COLO829 (cell line): ENCODE results near the gene CIROP.

ENCODE experiments used
- DNase-seq: peaks from one replicate; pipeline ENCODE4 v3.0.0; 2012; ENCODE audit warnings: low spot score

Gene CIROP

DNA sequence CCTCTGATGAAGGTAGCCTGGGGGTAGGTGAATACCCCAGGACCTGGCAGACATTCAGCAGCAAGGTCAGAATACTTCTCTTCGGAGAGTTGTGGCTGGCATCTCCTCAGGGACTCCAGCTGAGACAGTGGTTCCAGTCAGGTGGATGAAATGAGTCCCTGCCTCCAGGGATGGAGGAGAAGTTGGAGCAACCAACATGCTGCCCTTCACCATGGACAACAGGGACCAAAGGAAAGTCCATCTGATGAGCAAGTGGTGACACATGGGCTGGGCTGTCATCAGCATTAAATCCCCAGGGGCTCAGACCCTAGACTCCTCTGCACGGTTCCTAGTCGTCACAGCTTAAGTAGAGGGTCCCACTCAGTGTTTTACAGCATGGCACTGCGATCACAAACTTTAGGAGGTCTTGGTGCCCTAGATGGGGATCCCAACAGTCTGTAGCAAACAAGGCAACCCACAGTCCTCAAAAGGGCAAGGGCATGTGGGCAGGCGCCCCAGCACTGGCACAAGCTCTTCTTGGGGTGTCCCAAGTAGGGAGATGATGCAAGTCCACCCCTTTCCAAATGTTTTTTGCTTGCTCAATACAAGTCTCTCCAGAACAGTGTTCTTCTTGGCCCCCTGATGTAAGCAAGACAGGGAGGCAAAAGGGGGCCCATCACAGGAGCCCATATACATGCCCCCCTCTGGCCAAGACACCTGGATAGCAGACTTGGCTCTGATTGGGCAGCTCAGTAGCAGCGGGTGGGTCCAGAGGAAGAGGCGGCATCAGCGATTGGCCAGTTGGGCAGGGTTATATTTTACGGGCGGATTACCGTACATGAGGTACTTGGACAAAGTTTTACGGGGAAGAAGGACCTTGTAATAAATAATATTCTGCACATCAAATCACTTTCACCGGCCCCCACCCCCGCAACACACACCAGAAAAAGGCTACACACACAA is 36.7 kb downstream of the CIROP start:
- no peak for DNase-seq

DNA sequence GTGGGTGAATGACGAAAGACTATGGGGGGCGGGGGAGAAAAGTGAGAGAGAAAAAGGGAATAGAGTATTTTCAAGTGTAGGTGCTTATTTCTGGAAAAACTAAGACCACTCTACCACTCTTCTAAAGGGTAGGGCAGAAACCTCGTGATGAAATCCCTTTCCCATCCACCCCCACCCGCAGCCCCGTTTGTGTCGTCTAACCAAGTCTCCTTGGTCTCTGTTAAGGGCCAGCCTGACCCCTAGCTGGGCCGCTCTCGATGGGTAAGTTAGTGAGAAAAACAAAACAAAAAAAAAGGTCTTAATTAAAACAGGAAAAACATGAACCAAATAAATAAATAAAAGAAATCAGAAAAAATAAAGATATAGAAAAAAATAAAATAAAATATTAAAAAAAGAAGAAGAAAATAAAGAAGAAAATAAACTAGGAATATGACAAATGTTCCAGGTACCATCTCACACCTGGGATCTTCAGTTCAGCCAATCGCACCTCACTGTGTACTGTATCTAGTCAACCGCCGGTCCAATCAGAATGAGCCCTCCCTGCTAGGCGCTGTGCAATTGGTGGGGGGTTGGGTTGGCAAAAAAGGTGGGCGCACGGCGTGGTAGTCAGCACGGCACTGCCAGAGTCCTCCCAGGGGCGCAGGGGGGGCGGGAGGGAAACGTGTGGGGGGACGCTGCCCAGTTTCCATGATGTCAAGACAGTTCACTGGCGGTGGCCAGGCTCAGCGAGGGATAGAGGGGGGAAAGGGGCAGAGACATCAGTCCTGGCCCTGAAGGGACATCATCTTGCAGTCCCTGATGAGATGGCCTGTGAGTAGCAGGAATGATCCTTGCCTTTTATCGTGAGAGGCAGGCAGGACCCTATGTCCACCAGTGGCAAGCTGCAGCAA is 37.7 kb downstream of the CIROP start:
- no peak for DNase-seq

DNA sequence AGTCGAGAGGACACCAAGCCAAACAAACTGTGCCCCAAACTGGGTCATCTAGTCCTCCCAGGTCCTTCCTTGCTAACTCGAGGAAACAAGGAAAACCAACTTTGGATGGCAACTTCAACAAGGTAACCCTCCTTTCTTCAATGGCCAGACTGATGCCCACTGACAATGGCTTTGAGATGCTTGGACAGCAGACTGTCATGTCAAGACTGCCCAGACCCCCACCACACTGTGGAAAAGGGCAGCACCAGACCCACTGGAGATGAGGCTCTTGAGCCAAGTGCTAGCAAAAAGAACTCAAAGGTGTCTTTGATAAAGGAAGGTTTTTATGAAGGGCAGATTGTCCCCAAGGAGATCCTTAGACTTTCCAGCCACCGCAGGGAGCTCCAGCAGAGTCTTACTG is 38.4 kb downstream of the CIROP start:
- DNase-seq: no peak

DNA sequence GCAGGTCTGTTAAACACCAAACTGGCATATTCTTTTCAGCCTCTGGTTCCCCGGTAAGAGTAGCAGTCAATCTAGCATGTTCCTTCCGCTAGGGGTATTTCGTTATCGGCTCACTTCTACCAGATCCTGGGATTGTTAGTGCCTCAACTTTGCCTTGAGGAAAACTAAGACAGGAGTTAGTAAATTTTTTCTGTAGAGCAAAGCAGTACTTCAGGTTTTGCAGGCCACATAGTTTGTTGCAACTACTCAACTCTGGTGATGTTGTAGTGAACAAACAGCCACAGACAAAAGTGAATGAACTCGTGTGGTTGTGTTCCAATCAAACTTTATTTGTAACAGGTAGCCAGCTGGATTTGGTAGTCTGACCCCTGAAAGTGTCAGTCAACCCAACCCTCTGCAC is 41.2 kb downstream of the CIROP start:
- no peak for DNase-seq

DNA sequence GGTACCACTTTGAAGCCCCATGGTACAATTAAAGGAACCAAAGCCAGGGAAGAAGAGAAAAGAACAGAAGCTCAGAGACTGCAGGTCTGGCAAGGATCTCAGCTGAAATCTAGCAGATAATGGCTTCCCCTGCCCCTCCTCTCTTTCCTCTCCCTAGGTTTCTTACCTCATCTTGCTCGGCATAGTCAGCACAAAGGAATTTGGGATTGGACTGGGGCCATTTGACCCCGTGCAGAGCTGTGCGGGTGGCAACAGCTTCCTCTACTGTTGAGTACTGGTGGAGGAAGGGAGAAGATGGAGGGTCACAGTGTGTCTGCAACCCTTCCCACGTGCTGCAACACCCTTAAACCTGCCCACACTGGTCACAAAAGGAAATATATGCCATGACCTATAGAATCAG is 42.8 kb downstream of the CIROP start:
- peak; percentile 79 for DNase-seq

DNA sequence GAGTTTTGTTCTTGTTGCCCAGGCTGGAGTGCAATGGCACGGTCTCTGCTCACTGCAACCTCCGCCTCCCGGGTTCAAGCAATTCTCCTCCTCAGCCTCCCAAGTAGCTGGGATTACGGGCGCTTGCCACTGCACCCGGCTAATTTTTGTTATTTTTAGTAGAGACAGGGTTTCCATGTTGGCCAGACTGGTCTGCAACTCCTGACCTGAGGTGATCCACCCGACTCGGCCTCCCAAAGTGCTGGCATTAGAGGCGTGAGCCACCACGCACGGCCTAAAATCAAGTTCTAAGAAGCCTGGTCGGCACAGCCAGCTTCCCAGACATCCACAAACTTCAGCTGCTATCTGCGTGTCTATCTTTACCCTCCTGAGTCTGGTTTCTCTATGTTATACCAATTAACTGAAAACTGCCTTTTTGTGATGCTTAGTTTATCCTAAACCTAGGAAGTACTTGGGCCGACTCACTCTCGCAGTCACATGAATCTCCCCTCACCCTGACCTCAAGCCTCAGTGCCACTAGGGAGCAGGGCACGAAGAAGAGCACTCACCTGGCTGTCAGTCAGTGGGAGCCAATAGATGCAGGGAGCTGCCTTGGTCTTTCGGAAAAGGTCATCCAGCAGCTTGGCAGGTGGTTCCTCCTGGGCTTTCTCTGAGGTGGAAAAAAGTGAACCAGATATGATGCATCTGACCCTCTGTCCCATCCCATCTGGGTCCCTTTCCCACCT is 44.1 kb downstream of the CIROP start:
- DNase-seq: no peak

DNA sequence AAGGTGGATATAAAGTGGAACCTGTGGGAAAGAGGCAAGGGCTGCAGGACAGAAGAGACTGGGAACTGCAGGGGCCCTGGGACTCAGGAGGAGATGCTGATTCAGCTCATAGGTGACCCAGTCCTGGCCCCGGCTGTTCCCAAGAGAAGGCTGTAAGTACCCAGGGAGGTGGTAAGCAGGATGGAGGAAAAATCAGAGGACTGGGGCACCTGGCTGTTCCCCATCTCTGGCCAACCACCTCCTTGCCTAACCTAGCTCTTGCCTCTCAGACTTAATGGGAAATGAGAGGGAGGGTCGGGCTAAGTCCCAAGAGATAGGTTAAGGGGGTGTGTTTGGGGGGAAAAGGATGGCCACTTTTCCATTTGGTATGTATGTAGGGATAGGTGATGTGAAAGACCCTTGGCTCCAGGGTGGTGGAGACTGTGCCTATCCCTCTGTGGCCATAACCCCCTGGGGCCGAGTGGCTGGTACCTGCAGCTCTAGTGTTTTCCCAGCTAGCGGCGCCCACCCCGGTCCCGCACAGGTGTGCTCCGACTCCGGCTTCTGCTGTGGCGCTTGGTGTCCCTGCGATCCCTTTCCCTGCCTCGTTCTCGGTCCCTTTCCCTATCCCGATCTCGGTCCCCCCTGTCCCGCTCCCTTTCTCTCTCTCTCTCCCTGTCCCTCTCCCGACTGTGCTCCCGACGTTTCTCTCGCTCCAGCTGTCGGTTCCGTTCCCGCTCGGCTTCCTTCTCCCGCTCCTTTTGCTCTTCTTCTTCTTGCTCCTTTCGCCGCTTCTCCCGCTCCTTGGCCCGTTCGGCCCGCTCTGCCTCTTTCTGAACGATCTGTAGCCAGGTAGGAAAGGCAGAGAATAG is 45.9 kb downstream of the CIROP start:
- no peak for DNase-seq

DNA sequence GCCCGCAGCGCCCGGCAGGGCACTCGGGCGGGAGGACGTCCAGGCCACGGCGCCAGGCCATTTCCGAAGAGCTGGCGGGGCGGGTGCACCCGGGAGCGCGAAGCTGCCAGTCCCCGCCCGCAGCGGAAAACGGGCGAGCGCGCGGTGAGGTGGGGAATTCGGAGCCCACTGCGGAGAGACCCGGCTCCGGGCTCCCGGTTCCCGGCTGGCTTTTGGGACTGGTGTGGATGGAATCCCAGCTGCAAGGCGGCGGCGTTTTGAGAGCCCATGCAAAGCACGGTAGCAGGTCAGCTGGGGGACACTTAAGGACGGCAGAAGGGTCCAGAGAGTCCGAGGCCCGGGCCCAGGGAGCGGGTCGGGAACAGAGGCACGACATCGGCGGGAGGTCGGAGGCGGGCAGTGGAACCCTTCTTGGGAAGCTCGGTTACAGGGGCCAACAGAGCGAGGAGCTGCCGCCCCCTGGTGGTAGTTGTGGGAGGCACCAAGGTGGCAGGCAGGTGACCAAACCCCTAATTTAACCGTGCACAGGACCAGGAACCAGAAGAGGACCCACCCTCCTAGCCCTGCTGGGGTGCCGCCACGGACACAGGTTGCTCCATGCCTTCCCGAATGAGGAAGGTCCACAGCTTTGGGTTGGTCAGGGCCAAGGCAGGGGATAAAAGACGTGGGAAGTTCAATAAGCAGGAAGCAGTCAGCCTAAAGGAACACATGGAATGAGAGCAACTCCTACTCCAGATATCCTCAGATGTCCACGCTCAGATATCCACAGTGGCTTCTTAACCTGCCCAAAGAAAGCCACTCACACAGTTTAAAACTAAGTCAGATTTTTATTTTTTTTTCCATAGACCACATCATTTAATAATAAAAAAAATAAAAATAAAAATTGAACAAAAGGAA is 46.8 kb downstream of the CIROP start:
- DNase-seq: peak; percentile 83

DNA sequence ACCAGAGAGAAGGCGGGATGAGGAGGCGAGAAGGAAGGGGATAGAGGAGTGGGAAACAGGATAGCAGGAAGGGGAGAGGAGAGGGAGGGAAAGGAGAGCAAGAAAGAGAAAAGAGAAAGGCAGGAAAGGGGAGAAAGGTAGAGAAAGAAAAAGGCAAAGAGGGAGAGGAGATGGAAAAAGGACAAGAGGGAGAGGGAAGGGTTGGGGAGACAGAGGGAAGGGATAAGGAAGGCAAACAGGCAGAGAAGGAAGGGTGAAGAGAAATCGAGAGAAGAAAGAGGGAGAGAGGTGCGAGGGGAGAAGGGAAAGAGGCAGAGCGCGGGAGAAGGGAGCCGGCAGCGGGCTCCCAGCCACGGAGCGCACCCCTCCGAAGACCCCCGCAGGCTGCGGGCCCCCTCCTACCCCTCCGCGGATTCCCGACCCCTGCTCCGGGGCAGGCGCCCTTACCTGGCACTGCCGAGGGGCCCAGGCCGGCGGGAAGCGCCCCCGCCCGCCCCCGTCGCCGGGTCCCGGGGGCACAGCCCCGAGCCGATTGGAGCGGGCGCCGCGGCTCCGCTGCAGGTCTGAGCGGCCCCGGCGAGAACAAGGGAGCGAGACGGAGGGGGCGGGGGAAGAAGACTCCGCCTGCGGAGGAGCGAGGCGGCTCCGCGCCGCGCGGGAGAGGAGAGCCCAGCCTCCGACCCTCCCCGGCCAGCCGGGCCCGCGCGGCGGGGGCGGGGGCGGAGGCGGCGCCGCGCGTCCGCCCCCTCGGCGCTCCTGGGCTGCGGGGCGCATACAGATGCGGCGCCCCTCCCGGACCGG is 47.6 kb downstream of the CIROP start, which contains the start of gene CDH24:
Gene CDH24, minus strand, starts transcription at position 565 of the 801 bp plus-strand sequence. CDS start 1,787 bp downstream, outside the sequence.
- DNase-seq: peak; percentile 43

DNA sequence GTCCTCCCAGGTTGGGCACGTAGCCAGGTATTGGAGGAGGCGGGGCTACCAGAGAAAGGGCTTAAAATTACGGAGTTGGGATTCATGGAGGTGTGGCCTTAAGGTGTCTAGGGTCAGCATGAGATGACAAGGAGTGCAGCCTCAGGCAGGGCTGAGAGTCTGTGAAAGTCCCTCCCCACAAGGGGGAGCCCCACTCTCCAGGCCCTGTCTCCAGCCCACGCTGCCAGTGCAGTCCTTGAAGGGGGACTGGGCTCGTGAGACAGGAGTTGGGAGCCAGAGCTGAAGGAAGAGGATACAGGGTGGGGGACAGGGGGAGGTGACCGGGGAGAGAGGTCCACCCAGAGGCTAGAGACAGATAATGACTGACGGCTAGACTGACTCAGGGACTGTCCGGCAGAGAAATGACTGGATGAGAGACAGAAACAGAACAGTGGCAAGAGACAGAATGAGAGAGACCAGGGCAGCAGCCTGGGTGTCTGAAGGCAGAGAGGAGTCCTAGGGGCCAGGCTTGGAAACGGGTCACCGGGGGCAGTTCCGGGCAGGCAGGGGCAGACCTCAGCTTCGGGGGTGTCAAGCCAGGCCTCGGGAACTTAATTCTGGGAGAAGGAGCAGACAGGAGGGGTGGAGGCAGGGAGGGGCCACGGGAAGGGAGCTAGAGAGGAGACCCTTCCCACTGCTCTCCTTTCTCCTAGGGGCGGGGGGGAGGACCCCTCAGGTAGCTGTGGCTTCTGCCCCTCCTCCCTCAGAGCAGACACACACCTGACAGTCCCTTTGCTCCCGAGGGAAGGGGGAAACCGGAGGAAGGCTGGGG is 48.4 kb downstream of the CIROP start:
- peak; percentile 63 for DNase-seq

DNA sequence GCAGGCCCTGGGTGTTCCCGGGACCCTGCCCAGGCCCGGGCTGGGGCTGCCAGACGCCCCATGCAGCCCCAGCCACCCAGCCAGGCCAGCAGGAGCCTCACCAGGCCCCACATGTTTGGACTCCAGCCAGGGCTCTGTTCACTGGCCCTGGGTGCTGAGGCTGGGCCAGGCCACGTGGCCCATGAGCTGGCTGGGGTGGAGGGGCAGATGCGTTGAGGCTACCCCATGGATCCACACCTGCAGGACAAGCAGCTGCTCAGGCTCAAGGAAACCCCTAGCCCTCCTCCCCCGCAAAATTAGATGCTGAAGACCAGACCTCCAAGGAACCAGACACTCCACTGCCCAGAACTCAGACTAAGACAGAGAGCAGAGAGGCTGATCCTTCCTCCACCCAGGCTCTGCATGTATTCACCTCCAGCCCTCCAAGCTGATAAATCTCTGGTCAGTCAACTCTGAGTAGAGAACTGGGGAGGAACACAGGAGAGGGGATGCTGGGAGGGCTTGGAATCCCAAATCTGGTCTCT is 49.1 kb downstream of the CIROP start:
- DNase-seq: no peak

DNA sequence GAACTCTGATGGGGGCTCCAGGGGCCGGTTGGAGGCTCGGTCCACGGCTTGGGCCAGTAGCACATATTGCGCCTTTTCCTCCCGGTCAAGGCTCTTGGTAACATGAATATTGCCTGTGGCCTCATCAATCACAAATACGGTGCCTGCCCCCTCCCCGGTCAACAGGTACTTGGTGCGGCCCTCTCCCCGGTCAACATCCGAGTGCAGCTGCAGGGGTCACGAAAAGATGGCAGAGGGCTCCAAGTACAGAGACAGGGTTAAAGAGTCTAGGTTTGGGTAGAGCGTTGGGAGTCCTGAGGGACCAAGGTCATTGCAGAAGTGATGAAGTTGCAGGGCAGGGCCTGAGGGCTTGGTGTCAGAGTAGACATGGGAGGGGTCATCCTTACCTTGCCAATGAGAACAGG is 49.6 kb downstream of the CIROP start:
- no peak for DNase-seq

DNA sequence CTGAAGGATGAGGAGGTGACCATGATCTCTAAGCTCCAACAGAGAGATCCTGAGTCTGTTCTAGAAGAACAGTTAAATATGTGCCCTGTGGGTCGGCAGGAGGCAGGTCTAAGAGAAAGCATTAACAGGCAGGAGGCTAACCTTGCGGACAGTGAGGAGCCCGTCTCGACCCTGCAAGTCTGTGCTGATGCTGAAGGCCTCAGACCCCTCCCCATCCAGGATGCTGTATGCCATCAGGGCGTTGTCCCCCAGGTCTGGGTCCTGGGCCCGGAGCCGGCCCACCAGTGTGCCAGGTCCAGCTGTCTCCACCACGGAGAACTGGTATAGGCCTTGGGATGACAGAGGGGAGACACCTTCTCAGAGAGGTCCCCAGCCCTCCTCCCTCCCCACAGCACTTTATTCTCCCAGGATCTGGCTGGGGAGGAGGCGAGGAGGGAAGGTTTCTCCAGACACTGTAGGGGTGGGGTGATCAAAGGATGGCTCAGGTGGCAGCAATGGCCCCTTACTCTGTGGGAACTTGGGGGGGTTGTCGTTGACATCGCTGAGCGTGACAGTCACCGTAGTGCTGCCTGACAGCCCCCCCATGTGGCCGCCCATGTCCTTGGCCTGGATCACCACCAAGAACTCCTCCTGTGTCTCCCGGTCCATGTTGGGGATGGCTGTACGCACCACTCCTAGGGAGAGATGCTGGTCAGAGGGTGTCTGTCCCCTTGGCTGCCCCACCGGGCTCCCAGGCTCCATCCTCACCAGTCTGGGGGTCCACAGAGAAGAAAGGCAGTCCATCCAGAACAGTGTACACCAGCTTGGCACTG is 50.6 kb downstream of the CIROP start:
- no peak for DNase-seq

DNA sequence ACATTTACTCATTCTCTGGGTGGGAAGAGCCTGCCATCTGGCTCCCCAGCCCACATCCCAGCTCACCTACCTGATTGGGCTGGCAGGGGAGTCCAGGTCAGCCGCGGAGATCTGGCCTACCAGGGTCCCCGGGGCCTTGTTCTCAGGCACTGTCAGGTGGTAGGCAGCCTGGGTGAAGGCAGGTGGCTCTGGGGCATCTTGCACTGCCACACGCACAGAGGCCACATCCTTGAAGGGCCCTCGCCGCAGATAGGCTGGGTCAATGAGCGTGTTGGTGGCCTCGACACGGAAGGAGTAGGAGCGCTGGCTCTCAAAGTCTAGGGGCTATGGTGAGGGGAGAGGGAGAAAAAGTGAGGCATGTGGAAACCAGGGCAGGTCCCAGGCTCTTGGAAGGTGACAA is 51.4 kb downstream of the CIROP start:
- no peak for DNase-seq

DNA sequence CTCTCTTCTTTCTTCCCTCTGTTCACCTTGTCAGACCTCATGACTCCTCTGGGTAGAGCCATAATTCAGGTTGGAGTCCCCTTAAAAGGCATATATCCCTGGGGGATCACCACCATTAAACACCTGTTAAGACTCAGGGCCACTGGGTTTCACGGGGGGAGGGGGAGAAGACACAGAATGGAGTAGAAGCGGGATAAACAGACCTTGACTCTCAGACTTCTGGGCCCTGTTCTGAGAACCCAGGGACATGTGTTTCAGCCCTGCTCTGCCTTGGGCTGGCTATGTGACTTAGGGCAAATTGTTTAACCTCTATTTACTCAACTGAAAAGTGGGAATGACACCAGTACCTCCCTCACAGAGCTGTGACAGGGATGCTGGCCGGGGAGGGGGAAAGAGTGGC is 52.1 kb downstream of the CIROP start:
- DNase-seq: no peak

DNA sequence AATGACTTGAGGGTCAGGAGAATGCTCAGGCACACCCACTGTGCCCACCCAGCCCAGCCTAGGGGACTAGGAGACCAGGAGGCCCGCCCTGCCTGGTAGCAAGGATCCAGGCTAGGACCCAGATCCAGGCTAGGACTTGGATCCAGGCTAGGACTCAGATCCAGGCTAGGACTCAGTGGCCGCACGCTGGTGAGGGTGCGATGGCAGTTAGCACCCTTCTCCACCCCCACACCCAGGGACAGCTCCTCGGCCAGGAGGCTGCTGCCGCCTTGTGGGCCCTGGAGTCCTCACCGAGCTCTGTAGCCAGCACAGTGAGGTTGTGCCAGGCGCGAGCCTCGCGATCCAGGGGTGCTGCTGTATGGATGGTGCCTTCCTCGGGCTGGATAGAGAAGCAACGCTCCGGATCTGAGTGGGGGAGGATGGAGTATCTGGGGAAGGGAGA is 52.6 kb downstream of the CIROP start:
- DNase-seq: no peak
